K562 (cell line): Measurements from ENCODE around the gene SPAG9. TPM values are rescaled to one million over a fixed set of nuclear protein-coding genes. Genes with fewer than 3 reads are reported as not detected.
A peak's percentile ranks its signal among the peaks of the same experiment; 100 is the strongest.

Source experiments
- ATF7 ChIP-seq: fragments of 450-650 bp; IDR thresholded peaks from 2 replicates; pipeline ENCODE4 v1.7.1; 2014; ENCODE audit warnings: mild to moderate bottlenecking, moderate library complexity
- CHCHD3 ChIP-seq: fragments of 250-450 bp; sonication (Bioruptor Pico); IDR thresholded peaks from 2 replicates; pipeline ENCODE4 v2.1.2; 2022; ENCODE audit warnings: mild to moderate bottlenecking
- CREB1 ChIP-seq, 2 experiments: sonication (generic) in 1 of 2; formaldehyde crosslinking in 1 of 2; IDR thresholded peaks; 2 replicates each; pipeline versions ENCODE4 v1.6.1 to v1.8.0; 2012 to 2022; ENCODE audit warnings: inconsistent platforms in 1 of 2, mild to moderate bottlenecking in 1 of 2, missing genetic modification reagents in 1 of 2, moderate library complexity in 1 of 2
- CSDE1 ChIP-seq, 2 experiments: fragments of 450-650 bp; IDR thresholded peaks; 2 replicates each; pipeline ENCODE4 v1.6.1; 2016; ENCODE audit warnings: mild to moderate bottlenecking in 1 of 2
- EP300 ChIP-seq: IDR thresholded peaks from 2 replicates; pipeline ENCODE4 v1.6.1; 2012; ENCODE audit warnings: low read length, improper control_type of control experiment
- HNRNPUL1 ChIP-seq: fragments of 200-400 bp; formaldehyde crosslinking; IDR thresholded peaks from 2 replicates; pipeline ENCODE4 v1.6.1; 2017; ENCODE audit warnings: low read length
- MXD1 ChIP-seq: fragments of 250-450 bp; sonication (Bioruptor Pico); IDR thresholded peaks from 2 replicates; pipeline ENCODE4 v1.8.0; 2021; ENCODE audit warnings: borderline replicate concordance, mild to moderate bottlenecking, moderate library complexity; ENCODE audit not compliant: poor library complexity, severe bottlenecking
- RBM34 ChIP-seq: fragments of 200-400 bp; formaldehyde crosslinking; IDR thresholded peaks from 2 replicates; pipeline ENCODE4 v1.6.1; 2018; ENCODE audit warnings: low read length, borderline replicate concordance; ENCODE audit not compliant: insufficient read depth
- SMARCE1 ChIP-seq: fragments of 450-650 bp; IDR thresholded peaks from 2 replicates; pipeline ENCODE4 v1.7.1; 2016; ENCODE audit warnings: mild to moderate bottlenecking
- SRSF9 ChIP-seq: fragments of 200-400 bp; formaldehyde crosslinking; IDR thresholded peaks from 2 replicates; pipeline ENCODE4 v1.6.1; 2017; ENCODE audit warnings: low read depth, low read length, borderline replicate concordance
- STAT5B ChIP-seq: fragments of 250-450 bp; sonication (Bioruptor Pico); IDR thresholded peaks from 2 replicates; pipeline ENCODE4 v1.8.0; 2021; ENCODE audit warnings: mild to moderate bottlenecking, inconsistent platforms
- TAL1 ChIP-seq: fragments of 450-650 bp; IDR thresholded peaks from 2 replicates; pipeline ENCODE4 v1.6.1; 2016; ENCODE audit warnings: mild to moderate bottlenecking
- ZBTB43 ChIP-seq: sonication (generic); formaldehyde crosslinking; IDR thresholded peaks from 2 replicates; pipeline ENCODE4 v1.8.0; 2023; ENCODE audit warnings: mild to moderate bottlenecking, missing genetic modification reagents
- ZBTB8A ChIP-seq: fragments of 450-650 bp; IDR thresholded peaks from 2 replicates; pipeline ENCODE4 v1.6.1; 2018; ENCODE audit warnings: mild to moderate bottlenecking, moderate library complexity; ENCODE audit not compliant: partially characterized antibody
- ZFP36 ChIP-seq: fragments of 150-350 bp; IDR thresholded peaks from 2 replicates; pipeline ENCODE4 v1.6.1; 2018; ENCODE audit warnings: low read length, low read depth; ENCODE audit not compliant: partially characterized antibody
- ZFPM2 ChIP-seq: fragments of 250-450 bp; sonication (Bioruptor Pico); IDR thresholded peaks from 2 replicates; pipeline ENCODE4 v1.5.1; 2022; ENCODE audit warnings: mild to moderate bottlenecking
- ZNF707 ChIP-seq: fragments of 250-450 bp; sonication (Bioruptor Pico); conservative IDR thresholded peaks from 2 replicates; pipeline ENCODE4 v1.8.0; 2022; ENCODE audit warnings: inconsistent platforms, mild to moderate bottlenecking, moderate library complexity
- ZNF766 ChIP-seq: fragments of 200-800 bp; sonication (Bioruptor generic); conservative IDR thresholded peaks from 2 replicates; pipeline ENCODE4 v1.6.1; 2016; ENCODE audit warnings: missing genetic modification characterization, missing compliant biosample characterization
- polyA plus RNA-seq, 8 experiments: library from polyadenylated mRNA; depleted of rRNA in 4 of 8; stranded (reverse) in 5 of 8; unstranded in 3 of 8; fragments of >200 nt; fragmentation: Nextera tagmentation in 2 of 8; fragmentation: Illumina TruSeq in 1 of 8; extraction: Ambion mirVana in 2 of 8; extraction: Trizol in 1 of 8; gene quantifications; 2 replicates each; pipeline versions ENCODE4 v1.2.1 to v1.2.3, GENCODE V29; 2011 to 2014; ENCODE audit warnings: inconsistent platforms in 1 of 8, missing spikeins in 1 of 8
- total RNA-seq, 7 experiments: library from RNA; depleted of rRNA in 6 of 7; stranded (reverse); fragments of >200 nt in 6 of 7; fragmentation: Illumina TruSeq in 2 of 7; extraction: Trizol in 2 of 7; gene quantifications; 2 replicates each; pipeline versions ENCODE4 v1.2.1 to v1.2.3, GENCODE V29; 2011 to 2021; ENCODE audit warnings: low replicate concordance in 1 of 7
- TF ChIP-seq, protein P1 (sequence below): fragments of 450-650 bp; conservative IDR thresholded peaks from 2 replicates; pipeline ENCODE4 v1.6.1; 2016; ENCODE audit warnings: missing genetic modification characterization, low read depth, mild to moderate bottlenecking, control low read depth, missing compliant biosample characterization
- TF ChIP-seq, protein P2 (sequence below): conservative IDR thresholded peaks from 2 replicates; pipeline ENCODE4 v1.6.1; 2011; ENCODE audit warnings: low read depth, mild to moderate bottlenecking, low read length; ENCODE audit not compliant: control insufficient read depth
- TF ChIP-seq, protein P3 (sequence below): fragments of 200-400 bp; formaldehyde crosslinking; IDR thresholded peaks from 2 replicates; pipeline ENCODE4 v1.6.1; 2017; ENCODE audit warnings: mild to moderate bottlenecking, low read depth, low read length, moderate library complexity

Gene SPAG9
- total and polyA plus RNA-seq, 9 of the 15 experiments (the other 6 are each of a cell fraction or from before 2014, with no cell fraction given): 12.2 to 99.2 (median 58.2) TPM

GRCh38 chr17:51120739-51121619, at the start of gene SPAG9 (continued):
- TF ChIP-seq HNRNPUL1 (no peak), ZNF707 (CRISPR knock-in tag) (no peak), CHCHD3 (CRISPR knock-in tag) (no peak), MXD1 (CRISPR knock-in tag) (no peak), ZFPM2 (CRISPR knock-in tag) (no peak), STAT5B (CRISPR knock-in tag) (no peak), SMARCE1 (no peak), ZFP36 (no peak), ZBTB43 (CRISPR knock-in tag) (no peak), CREB1 (IDR thresholded peaks at IDR 0.05) (peak; percentile 96), CREB1 (CRISPR knock-in tag; IDR thresholded peaks at IDR 0.05) (peak; percentile 87), TAL1 (no peak), ATF7 (no peak; the same call in none of the 2 replicates), RBM34 (no peak), CSDE1 (IDR thresholded peaks at IDR 0.05) (0 out of 4 replicates have a peak, but pooled peaks of 1 of the 2 experiments have one; percentile 44), SRSF9 (no peak), EP300 (no peak), ZNF766 (CRISPR knock-in tag) (no peak), ZBTB8A (peak; percentile 61)
- TF ChIP-seq, protein P1, sequence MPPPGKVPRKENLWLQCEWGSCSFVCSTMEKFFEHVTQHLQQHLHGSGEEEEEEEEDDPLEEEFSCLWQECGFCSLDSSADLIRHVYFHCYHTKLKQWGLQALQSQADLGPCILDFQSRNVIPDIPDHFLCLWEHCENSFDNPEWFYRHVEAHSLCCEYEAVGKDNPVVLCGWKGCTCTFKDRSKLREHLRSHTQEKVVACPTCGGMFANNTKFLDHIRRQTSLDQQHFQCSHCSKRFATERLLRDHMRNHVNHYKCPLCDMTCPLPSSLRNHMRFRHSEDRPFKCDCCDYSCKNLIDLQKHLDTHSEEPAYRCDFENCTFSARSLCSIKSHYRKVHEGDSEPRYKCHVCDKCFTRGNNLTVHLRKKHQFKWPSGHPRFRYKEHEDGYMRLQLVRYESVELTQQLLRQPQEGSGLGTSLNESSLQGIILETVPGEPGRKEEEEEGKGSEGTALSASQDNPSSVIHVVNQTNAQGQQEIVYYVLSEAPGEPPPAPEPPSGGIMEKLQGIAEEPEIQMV (tag): no peak; the same call in 1 of the 2 replicates
- TF ChIP-seq, protein P2, sequence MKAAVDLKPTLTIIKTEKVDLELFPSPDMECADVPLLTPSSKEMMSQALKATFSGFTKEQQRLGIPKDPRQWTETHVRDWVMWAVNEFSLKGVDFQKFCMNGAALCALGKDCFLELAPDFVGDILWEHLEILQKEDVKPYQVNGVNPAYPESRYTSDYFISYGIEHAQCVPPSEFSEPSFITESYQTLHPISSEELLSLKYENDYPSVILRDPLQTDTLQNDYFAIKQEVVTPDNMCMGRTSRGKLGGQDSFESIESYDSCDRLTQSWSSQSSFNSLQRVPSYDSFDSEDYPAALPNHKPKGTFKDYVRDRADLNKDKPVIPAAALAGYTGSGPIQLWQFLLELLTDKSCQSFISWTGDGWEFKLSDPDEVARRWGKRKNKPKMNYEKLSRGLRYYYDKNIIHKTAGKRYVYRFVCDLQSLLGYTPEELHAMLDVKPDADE: peak; percentile 62; the same call in 1 of the 2 replicates
- TF ChIP-seq, protein P3, sequence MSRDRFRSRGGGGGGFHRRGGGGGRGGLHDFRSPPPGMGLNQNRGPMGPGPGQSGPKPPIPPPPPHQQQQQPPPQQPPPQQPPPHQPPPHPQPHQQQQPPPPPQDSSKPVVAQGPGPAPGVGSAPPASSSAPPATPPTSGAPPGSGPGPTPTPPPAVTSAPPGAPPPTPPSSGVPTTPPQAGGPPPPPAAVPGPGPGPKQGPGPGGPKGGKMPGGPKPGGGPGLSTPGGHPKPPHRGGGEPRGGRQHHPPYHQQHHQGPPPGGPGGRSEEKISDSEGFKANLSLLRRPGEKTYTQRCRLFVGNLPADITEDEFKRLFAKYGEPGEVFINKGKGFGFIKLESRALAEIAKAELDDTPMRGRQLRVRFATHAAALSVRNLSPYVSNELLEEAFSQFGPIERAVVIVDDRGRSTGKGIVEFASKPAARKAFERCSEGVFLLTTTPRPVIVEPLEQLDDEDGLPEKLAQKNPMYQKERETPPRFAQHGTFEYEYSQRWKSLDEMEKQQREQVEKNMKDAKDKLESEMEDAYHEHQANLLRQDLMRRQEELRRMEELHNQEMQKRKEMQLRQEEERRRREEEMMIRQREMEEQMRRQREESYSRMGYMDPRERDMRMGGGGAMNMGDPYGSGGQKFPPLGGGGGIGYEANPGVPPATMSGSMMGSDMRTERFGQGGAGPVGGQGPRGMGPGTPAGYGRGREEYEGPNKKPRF: no peak
